A549 (cell line): ENCODE data around the gene SH3PXD2A.

Experiments
- CHD2 ChIP-seq: fragments of 150-350 bp; IDR thresholded peaks from 2 replicates; pipeline ENCODE4 v1.6.1; 2014; ENCODE audit warnings: low read length; ENCODE audit not compliant: partially characterized antibody
- CTCF ChIP-seq: fragments of >200 bp; sonication (Bioruptor Twin); formaldehyde crosslinking; IDR thresholded peaks from 3 replicates; pipeline ENCODE4 v1.5.1; 2016
- KDM5A ChIP-seq: fragments of 200-600 bp; sonication (generic); IDR thresholded peaks from 2 replicates; pipeline ENCODE4 v1.6.1; 2016; ENCODE audit warnings: antibody characterized with exemption, mild to moderate bottlenecking
- REST ChIP-seq: fragments of 200-600 bp; sonication (generic); IDR thresholded peaks from 2 replicates; pipeline ENCODE4 v1.6.1; 2016; ENCODE audit warnings: antibody characterized with exemption, mild to moderate bottlenecking, moderate library complexity
- SMC3 ChIP-seq: fragments of >200 bp; sonication (Bioruptor Twin); formaldehyde crosslinking; IDR thresholded peaks from 3 replicates; pipeline ENCODE4 v1.6.1; 2018; ENCODE audit warnings: inconsistent platforms
- TP53 ChIP-seq: fragments of 250-450 bp; sonication (Bioruptor Pico); IDR thresholded peaks from 2 replicates; pipeline ENCODE4 v1.5.0; 2021; ENCODE audit warnings: mild to moderate bottlenecking, moderate library complexity

- TF ChIP-seq CHD2 (no peak), CTCF (no peak), TP53 (CRISPR knock-in tag) (no peak), REST (no peak), KDM5A (no peak), SMC3 (no peak)
Measured at GRCh38 chr10:103818105-103818504, 37.3 kb downstream of the SH3PXD2A start.
